ENCODE measurements around the gene CASR.

The CASR gene

DNA sequence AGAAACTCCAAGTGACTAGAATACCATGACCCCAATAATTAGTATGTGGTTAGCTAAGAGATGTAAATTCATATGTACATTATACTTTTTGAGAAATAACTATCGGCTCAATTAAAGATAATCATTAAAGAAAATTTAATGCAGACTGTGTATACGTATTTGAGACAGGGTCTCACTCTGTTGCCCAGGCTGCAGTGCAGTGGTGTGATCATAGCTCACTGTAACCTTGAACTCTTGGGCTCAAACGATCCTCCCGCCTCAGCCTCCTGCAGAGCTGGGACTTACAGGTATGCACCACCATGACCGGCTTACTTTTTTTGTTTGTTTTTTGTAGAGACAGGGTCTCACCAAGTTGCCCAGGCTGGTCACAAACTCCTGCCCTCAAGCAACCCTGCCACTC lies 132.9 kb downstream of the CASR start:
- no peak overlapping the region for H3K4me3 ChIP-seq (ENCODE audit: low read length)
- TF ChIP-seq, protein P1, sequence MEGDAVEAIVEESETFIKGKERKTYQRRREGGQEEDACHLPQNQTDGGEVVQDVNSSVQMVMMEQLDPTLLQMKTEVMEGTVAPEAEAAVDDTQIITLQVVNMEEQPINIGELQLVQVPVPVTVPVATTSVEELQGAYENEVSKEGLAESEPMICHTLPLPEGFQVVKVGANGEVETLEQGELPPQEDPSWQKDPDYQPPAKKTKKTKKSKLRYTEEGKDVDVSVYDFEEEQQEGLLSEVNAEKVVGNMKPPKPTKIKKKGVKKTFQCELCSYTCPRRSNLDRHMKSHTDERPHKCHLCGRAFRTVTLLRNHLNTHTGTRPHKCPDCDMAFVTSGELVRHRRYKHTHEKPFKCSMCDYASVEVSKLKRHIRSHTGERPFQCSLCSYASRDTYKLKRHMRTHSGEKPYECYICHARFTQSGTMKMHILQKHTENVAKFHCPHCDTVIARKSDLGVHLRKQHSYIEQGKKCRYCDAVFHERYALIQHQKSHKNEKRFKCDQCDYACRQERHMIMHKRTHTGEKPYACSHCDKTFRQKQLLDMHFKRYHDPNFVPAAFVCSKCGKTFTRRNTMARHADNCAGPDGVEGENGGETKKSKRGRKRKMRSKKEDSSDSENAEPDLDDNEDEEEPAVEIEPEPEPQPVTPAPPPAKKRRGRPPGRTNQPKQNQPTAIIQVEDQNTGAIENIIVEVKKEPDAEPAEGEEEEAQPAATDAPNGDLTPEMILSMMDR (IDR thresholded peaks at IDR 0.05; ENCODE audit: insufficient read depth, low read depth, low read length, missing control alignments): no peak
- DNase-seq (ENCODE audit: low read depth): no peak

DNA sequence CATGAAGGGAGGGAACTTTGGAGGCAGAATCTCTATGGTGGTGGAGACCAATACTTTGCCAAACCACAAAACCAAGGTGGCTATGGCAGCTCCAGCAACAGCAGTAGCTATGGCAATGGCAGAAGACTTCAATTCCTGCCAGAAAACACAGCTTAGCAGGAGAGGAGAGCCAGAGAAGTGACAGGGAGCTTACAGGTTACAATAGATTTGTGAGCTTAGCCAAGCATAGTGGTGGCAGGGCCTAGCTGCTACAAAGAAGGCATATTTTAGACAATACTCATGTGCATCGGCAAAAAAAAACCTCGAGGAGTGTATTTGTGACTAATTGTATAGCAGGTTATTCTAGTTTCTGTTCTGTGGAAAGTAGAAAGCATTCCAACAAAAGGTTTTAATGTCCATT lies 135.2 kb downstream of the CASR start:
- DNase-seq (ENCODE audit: low read depth): peak; percentile 93
- TF ChIP-seq, protein P1 (IDR thresholded peaks at IDR 0.05; ENCODE audit: insufficient read depth, low read depth, low read length, missing control alignments): no peak
- no peak overlapping the region for H3K4me3 ChIP-seq (ENCODE audit: low read length)

DNA sequence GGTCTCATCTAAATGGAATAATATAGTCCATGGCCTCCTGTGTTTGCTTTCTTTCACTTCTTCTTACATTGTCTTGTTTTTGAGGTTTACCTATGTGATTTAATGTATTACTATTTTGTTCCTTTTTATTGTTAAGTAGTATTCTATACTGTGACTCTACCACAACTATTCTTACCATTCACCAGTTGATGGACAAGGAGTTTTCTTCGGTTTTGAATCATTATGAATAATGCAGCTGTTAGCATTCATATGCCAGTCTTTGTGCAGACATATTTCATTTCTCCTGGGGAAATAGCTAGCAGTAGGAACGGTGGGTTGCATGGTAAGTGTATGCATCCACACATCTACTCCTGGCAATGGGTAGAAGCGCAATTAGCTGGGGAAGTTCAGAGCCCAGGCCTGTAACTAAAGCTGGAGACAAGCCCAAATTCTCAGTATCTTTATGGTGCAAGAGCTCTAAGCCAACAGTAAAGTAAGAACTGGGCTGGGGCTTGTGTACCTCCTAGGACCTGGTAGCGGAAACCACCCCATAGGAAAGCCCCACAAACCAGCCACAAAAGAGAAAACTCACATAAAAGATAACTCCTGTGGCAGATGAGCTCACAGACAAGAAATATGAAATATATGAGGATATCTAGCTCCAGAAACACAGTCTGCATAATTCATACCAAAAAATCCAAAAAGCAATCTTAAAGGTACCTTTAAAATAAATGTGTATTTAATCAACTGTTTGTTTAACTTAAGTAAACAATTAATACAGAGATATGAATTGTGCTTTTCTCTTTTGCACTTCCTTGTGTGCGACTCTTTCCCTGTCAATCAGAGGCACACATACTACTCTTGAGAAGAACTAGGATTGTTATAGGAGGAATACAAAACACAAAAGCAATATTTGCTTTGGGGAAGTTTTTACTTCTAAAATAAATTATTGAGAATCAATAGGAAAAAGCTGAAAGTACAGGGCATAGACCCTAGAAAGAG lies 138.9 kb downstream of the CASR start:
- no peak overlapping the region for H3K4me3 ChIP-seq (ENCODE audit: low read length)
- no peak for DNase-seq (ENCODE audit: low read depth)
- TF ChIP-seq, protein P1 (IDR thresholded peaks at IDR 0.05; ENCODE audit: insufficient read depth, low read depth, low read length, missing control alignments): no peak

DNA sequence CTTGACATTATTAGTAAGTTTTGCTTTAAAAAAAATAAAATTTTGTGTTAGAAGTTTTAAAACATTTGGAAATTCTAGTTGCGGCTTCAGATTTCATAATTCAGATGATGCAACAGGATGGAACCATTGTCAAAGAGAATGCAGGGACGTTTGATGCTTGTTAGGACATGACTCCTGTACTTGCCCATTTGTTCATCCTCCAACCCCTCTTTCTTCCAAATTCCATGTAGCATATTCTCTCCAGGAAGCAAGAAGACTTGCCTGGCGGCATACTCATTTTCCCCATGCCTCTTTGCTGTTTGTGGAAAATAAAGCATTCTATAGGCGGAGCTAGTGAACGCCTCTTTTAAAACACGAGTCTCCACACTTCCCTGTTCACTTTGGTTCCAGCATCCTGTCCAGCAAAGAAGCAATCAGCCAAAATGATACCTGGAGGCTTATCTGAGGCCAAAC lies 141.4 kb downstream of the CASR start, which contains the start of gene CSTA:
Gene CSTA, plus strand, starts transcription at position 378 of the 453 bp plus-strand sequence. Its CDS starts 45 bp downstream, at position 423.
- peak; percentile 98 for DNase-seq (ENCODE audit: low read depth)
- TF ChIP-seq, protein P1 (IDR thresholded peaks at IDR 0.05; ENCODE audit: insufficient read depth, low read depth, low read length, missing control alignments): no peak
- H3K4me3 ChIP-seq (ENCODE audit: low read length): peak within 1 kb of the TSS; percentile 69

DNA sequence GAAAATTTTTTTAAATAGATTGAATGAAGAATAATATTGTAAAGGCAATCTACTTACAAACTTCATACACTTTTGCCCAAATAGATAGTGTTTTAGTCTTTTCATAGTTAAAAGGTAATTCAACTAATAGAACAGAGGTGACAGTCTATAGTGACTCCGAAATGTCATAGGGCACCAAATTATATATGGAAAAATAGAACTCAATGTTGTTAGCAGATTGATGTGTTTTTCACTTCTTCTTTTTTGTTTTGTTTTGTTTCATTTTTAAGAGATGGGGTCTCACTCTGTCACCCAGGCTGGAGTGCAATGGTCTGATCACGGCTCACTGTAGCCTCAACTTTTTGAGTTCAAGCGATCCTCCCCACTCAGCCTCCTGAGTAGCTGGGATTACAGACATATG lies 142.3 kb downstream of the CASR start:
- peak overlapping the region; percentile 69 for H3K4me3 ChIP-seq (ENCODE audit: low read length)
- TF ChIP-seq, protein P1 (IDR thresholded peaks at IDR 0.05; ENCODE audit: insufficient read depth, low read depth, low read length, missing control alignments): no peak
- DNase-seq (ENCODE audit: low read depth): no peak

DNA sequence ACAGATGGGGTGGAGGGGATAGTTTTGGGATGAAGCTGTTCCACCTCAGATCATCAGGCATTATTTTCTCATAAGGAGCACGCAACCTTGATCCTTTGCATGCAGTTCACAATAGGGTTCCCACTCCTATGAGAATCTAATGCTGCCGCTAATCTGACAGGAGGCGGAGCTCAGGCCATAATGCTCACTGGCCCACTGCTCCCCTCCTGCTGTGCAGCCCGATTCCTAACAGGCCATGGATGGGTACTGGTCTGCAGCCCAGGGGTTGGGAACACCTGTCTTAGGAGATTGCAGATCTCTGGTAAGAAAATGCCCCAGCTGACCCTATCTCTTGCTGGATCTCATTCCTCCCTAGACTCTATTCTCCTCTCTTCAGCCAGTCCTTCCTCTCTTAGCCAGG lies 148.4 kb downstream of the CASR start:
- TF ChIP-seq, protein P1 (IDR thresholded peaks at IDR 0.05; ENCODE audit: insufficient read depth, low read depth, low read length, missing control alignments): no peak
- DNase-seq (ENCODE audit: low read depth): no peak

More for the DNA sequence above, 148.4 kb downstream of the CASR start:
- no peak overlapping the region for H3K4me3 ChIP-seq (ENCODE audit: low read length)

All from epithelial cell of esophagus (primary cell).